ENCODE measurements around the gene TXNRD3. TPM values are rescaled to one million over a fixed set of nuclear protein-coding genes. Genes with fewer than 3 reads are reported as not detected.

The TXNRD3 gene
- polyA plus RNA-seq, 1 donor (not counting 4 experiments of a cell fraction or from before 2014, with no cell fraction given) = 9.7 TPM

DNA sequence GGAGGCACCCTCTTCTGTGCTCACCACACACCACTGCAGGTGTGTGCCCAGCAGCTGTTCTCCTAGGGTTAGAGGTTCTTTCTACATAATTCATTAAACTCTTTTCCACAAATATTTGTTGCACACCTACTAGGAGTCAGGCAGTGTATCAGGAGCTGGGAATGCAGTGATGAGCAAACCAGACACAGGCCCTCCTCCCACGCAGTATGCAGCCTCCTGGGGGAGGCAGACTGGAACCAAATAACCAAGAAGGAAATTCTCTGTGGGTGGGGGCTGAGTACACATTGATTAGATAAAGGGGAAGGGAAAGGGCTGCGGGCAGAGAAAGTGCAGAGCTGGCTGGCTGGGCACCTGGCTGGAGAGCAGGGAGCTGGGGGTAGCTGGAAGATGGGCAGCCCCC lies 77.7 kb downstream of the TXNRD3 start:
- H3K9me1 ChIP-seq (ENCODE audit: control insufficient read depth, extremely low read depth, insufficient read depth, low read length) = no peaks in the 10 kb centered on the region
- H3K4me2 ChIP-seq (ENCODE audit: control insufficient read depth, extremely low read depth, insufficient read depth, low read depth, low read length) = no peak overlapping the region
- H3K27ac ChIP-seq (ENCODE audit: control insufficient read depth, insufficient read depth, low read length) = no peak overlapping the region
- no peak overlapping the region for H3K4me3 ChIP-seq (ENCODE audit: control insufficient read depth in 2 of 3, extremely low read depth in 1 of 3, insufficient read depth in 2 of 3, low read depth in 1 of 3, low read length in 3 of 3)
- no peak overlapping the region for H2AFZ ChIP-seq (ENCODE audit: control insufficient read depth, low read length)
- no peak overlapping the region for H3K9ac ChIP-seq (ENCODE audit: control insufficient read depth, extremely low read depth, insufficient read depth, low read length)
- no peaks in the 10 kb centered on the region for H3K36me3 ChIP-seq (ENCODE audit: control insufficient read depth in 2 of 2, extremely low read depth in 1 of 2, insufficient read depth in 2 of 2, low read length in 2 of 2)
- peaks cover 11% of the 10 kb centered on the region for H3K27me3 ChIP-seq (ENCODE audit: control insufficient read depth, extremely low read depth, insufficient read depth, low read length)
- H4K20me1 ChIP-seq (ENCODE audit: control insufficient read depth, extremely low read depth, insufficient read depth, low read length) = no peaks in the 10 kb centered on the region
- dilution Hi-C loops (cut with MboI; ENCODE audit: extremely low pct_ligation_motif_present, low sequenced_read_pairs) = no loop called here
- FAIRE-seq = no peak
- no peak for TF ChIP-seq EZH2 (IDR thresholded peaks at IDR 0.05; ENCODE audit: low read length)
- TF ChIP-seq, protein P1, sequence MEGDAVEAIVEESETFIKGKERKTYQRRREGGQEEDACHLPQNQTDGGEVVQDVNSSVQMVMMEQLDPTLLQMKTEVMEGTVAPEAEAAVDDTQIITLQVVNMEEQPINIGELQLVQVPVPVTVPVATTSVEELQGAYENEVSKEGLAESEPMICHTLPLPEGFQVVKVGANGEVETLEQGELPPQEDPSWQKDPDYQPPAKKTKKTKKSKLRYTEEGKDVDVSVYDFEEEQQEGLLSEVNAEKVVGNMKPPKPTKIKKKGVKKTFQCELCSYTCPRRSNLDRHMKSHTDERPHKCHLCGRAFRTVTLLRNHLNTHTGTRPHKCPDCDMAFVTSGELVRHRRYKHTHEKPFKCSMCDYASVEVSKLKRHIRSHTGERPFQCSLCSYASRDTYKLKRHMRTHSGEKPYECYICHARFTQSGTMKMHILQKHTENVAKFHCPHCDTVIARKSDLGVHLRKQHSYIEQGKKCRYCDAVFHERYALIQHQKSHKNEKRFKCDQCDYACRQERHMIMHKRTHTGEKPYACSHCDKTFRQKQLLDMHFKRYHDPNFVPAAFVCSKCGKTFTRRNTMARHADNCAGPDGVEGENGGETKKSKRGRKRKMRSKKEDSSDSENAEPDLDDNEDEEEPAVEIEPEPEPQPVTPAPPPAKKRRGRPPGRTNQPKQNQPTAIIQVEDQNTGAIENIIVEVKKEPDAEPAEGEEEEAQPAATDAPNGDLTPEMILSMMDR (optimal IDR thresholded peaks at IDR 0.05 in 1 of 3, IDR thresholded peaks at IDR 0.05 in 1 of 3, conservative IDR thresholded peaks at IDR 0.05 in 1 of 3; ENCODE audit: extremely low read depth in 1 of 3, insufficient read depth in 2 of 3, low read length in 3 of 3) = no peak
- H3K4me1 ChIP-seq (ENCODE audit: control insufficient read depth, extremely low read depth, insufficient read depth, low read length) = peaks cover 11% of the 10 kb centered on the region
- H3K79me2 ChIP-seq (ENCODE audit: control insufficient read depth, insufficient read depth, low read length) = no peaks in the 10 kb centered on the region
- H3K9me3 ChIP-seq (ENCODE audit: control insufficient read depth, low read depth, low read length) = no peaks in the 10 kb centered on the region
- no peak for DNase-seq (ENCODE audit: low read depth, low spot score)

DNA sequence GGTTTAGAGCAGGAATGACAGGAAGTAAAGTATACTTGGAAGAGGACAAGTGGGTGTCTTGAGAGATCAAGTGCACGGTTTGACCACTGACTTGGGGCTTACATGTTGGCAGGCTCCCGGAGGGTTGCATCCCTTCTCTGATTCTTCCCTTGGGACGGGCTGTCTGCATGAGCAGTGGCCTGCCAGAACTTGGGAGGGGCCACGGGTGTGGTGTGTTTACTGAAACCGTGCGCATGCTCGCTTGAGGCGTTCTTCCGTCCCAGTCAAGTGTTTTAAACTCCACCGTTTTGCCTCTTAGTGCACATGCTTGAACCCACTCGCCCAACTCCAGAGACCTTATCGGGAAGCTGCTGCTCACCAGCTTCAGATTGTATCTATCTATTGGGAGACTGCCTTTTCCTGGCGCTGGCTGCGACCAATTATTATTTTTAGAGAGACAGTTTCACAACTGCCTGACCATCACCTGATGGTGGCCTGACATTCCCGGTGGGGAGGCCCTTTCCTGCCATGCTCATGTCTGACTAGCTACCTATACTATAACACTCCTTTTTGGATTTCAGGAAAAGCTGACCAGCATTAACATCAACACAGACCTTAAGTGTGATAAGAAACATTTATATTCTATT lies 81.3 kb downstream of the TXNRD3 start:
- H3K4me3 ChIP-seq (ENCODE audit: control insufficient read depth in 2 of 3, extremely low read depth in 1 of 3, insufficient read depth in 2 of 3, low read depth in 1 of 3, low read length in 3 of 3) = peak overlapping the region in 2 of 3 experiments; percentile 22 to 44
- no peaks in the 10 kb centered on the region for H3K36me3 ChIP-seq (ENCODE audit: control insufficient read depth in 2 of 2, extremely low read depth in 1 of 2, insufficient read depth in 2 of 2, low read length in 2 of 2)
- H3K79me2 ChIP-seq (ENCODE audit: control insufficient read depth, insufficient read depth, low read length) = no peaks in the 10 kb centered on the region
- peak; percentile 81 for FAIRE-seq
- dilution Hi-C loops (cut with MboI; ENCODE audit: extremely low pct_ligation_motif_present, low sequenced_read_pairs) = no loop called here
- H3K4me1 ChIP-seq (ENCODE audit: control insufficient read depth, extremely low read depth, insufficient read depth, low read length) = peaks cover 11% of the 10 kb centered on the region
- no peak overlapping the region for H3K9ac ChIP-seq (ENCODE audit: control insufficient read depth, extremely low read depth, insufficient read depth, low read length)
- peak; percentile 2 for DNase-seq (ENCODE audit: low read depth, low spot score)
- H3K27ac ChIP-seq (ENCODE audit: control insufficient read depth, insufficient read depth, low read length) = no peak overlapping the region
- H3K4me2 ChIP-seq (ENCODE audit: control insufficient read depth, extremely low read depth, insufficient read depth, low read depth, low read length) = peak overlapping the region; percentile 84
- H3K9me1 ChIP-seq (ENCODE audit: control insufficient read depth, extremely low read depth, insufficient read depth, low read length) = no peaks in the 10 kb centered on the region
- TF ChIP-seq, protein P1 (optimal IDR thresholded peaks at IDR 0.05 in 1 of 3, IDR thresholded peaks at IDR 0.05 in 1 of 3, conservative IDR thresholded peaks at IDR 0.05 in 1 of 3; ENCODE audit: extremely low read depth in 1 of 3, insufficient read depth in 2 of 3, low read length in 3 of 3) = no peak
- TF ChIP-seq EZH2 (IDR thresholded peaks at IDR 0.05; ENCODE audit: low read length) = no peak
- peak overlapping the region; percentile 88 for H2AFZ ChIP-seq (ENCODE audit: control insufficient read depth, low read length)
- H3K27me3 ChIP-seq (ENCODE audit: control insufficient read depth, extremely low read depth, insufficient read depth, low read length) = no peaks in the 10 kb centered on the region
- H3K9me3 ChIP-seq (ENCODE audit: control insufficient read depth, low read depth, low read length) = no peaks in the 10 kb centered on the region
- no peaks in the 10 kb centered on the region for H4K20me1 ChIP-seq (ENCODE audit: control insufficient read depth, extremely low read depth, insufficient read depth, low read length)

All from keratinocyte (primary cell).